Spleen (tissue), 7 donors: ENCODE measurements around the gene CYBRD1.

Experiments used
- POLR2A ChIP-seq, 3 donors: fragments of 450-650 bp; IDR thresholded peaks; one replicate each; pipeline ENCODE4 v1.5.1; 2017; ENCODE audit warnings: antibody characterized with exemption in 3 of 3, mild to moderate bottlenecking in 1 of 3
- TF ChIP-seq, protein P1 (sequence below), 11 experiments: fragments of 200-600 bp in 7 of 11; fragments of 450-650 bp in 4 of 11; sonication (generic) in 4 of 11; IDR thresholded peaks in 8 of 11; conservative IDR thresholded peaks in 3 of 11; 1 replicate in 7 of 11; 2 replicates in 4 of 11; pipeline versions ENCODE4 v1.4.0 to v1.8.0; 2016 to 2021; ENCODE audit warnings: antibody characterized with exemption in 11 of 11, inconsistent platforms in 4 of 11, mild to moderate bottlenecking in 1 of 11
- donor health status: DM: no; HTN: no; CAD: no; lungs with moderate emphysema.
- donor health status: DM: no; HTN: no; CAD: no.
- donor health status: DM: no; HTN: no; CAD: no.

GRCh38 chr2:171551836-171552235 lies 29.6 kb downstream of the CYBRD1 start:
- TF ChIP-seq POLR2A (IDR thresholded peaks at IDR 0.05) = no peak
- TF ChIP-seq, protein P1, sequence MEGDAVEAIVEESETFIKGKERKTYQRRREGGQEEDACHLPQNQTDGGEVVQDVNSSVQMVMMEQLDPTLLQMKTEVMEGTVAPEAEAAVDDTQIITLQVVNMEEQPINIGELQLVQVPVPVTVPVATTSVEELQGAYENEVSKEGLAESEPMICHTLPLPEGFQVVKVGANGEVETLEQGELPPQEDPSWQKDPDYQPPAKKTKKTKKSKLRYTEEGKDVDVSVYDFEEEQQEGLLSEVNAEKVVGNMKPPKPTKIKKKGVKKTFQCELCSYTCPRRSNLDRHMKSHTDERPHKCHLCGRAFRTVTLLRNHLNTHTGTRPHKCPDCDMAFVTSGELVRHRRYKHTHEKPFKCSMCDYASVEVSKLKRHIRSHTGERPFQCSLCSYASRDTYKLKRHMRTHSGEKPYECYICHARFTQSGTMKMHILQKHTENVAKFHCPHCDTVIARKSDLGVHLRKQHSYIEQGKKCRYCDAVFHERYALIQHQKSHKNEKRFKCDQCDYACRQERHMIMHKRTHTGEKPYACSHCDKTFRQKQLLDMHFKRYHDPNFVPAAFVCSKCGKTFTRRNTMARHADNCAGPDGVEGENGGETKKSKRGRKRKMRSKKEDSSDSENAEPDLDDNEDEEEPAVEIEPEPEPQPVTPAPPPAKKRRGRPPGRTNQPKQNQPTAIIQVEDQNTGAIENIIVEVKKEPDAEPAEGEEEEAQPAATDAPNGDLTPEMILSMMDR (IDR thresholded peaks at IDR 0.05 in 8 of 11, conservative IDR thresholded peaks at IDR 0.05 in 3 of 11) = no peak
